Measurements from ENCODE around the gene RRP15.

DNA sequence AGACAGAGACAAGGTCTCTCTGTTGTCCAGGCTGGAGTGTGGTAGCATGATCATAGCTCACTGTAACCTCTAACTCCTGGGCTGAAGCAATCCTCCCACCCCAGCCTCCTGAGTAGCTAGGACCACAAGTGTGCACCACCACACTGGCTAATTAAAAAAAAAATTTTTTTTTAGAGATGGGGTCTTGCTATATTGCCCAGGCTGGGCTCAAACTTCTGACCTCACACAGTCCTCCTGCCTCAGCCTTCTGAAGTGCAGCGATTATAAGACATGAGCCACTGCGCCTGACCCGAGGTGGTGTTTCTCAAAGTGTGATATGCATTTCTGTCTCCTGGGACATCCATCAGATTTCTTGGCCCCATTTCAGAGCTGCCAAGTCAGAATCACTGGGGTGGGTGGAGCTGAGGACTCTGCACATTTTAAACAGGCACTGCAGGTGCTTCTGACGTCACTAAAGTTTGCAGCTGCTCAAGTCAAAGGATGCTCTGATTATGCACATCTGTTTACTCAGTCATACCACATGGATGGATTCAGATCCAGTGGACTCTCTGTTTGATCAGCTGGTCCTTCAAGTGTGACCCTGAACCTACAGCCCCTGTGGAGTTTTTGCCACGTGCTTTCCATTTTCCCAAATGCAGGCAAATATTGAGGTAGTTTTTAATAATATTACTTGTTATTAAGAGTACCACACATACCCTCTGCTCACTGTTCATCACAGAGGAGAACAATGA lies 81.4 kb downstream of the RRP15 start:
- TF ChIP-seq, protein P1, sequence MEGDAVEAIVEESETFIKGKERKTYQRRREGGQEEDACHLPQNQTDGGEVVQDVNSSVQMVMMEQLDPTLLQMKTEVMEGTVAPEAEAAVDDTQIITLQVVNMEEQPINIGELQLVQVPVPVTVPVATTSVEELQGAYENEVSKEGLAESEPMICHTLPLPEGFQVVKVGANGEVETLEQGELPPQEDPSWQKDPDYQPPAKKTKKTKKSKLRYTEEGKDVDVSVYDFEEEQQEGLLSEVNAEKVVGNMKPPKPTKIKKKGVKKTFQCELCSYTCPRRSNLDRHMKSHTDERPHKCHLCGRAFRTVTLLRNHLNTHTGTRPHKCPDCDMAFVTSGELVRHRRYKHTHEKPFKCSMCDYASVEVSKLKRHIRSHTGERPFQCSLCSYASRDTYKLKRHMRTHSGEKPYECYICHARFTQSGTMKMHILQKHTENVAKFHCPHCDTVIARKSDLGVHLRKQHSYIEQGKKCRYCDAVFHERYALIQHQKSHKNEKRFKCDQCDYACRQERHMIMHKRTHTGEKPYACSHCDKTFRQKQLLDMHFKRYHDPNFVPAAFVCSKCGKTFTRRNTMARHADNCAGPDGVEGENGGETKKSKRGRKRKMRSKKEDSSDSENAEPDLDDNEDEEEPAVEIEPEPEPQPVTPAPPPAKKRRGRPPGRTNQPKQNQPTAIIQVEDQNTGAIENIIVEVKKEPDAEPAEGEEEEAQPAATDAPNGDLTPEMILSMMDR (IDR thresholded peaks at IDR 0.05; ENCODE audit: low read length) = no peak
- TF ChIP-seq EZH2 (IDR thresholded peaks at IDR 0.05; ENCODE audit: borderline replicate concordance, low read length) = no peak
